22Rv1 (cell line): ENCODE results near the gene TCF15.

Source experiments
- CTCF ChIP-seq: fragments of 450-650 bp; IDR thresholded peaks from 2 replicates; pipeline ENCODE4 v1.5.1; 2017; ENCODE audit warnings: mild to moderate bottlenecking
- ZFX ChIP-seq: fragments of 450-650 bp; IDR thresholded peaks from 2 replicates; pipeline ENCODE4 v1.6.1; 2017; ENCODE audit warnings: antibody characterized with exemption, borderline replicate concordance

GRCh38 chr20:591941-592340 lies 18.2 kb downstream of the TCF15 start:
- TF ChIP-seq CTCF, result no peak
- TF ChIP-seq ZFX, result no peak
